Liver (tissue), 3 donors: Measurements from ENCODE around the gene KIRREL3.

ENCODE experiments used
- ATF3 ChIP-seq: IDR thresholded peaks from 2 replicates; pipeline ENCODE4 v1.6.1; 2016; ENCODE audit warnings: antibody characterized with exemption
- EGR1 ChIP-seq, 2 donors: IDR thresholded peaks; 2 replicates each; pipeline ENCODE4 v1.6.1; 2016 to 2018; ENCODE audit warnings: antibody characterized with exemption in 2 of 2, low read depth in 2 of 2
- GABPA ChIP-seq, 2 donors: IDR thresholded peaks in 1 of 2; conservative IDR thresholded peaks in 1 of 2; 2 replicates each; pipeline ENCODE4 v1.6.1; 2016; ENCODE audit warnings: antibody characterized with exemption in 2 of 2, mild to moderate bottlenecking in 1 of 2, moderate library complexity in 1 of 2
- MAX ChIP-seq: IDR thresholded peaks from 2 replicates; pipeline ENCODE4 v1.6.1; 2016; ENCODE audit warnings: antibody characterized with exemption
- RAD21 ChIP-seq, 2 donors: IDR thresholded peaks; 2 replicates each; pipeline ENCODE4 v1.6.1; 2016; ENCODE audit warnings: antibody characterized with exemption in 2 of 2, mild to moderate bottlenecking in 2 of 2
- SP1 ChIP-seq: IDR thresholded peaks from 2 replicates; pipeline ENCODE4 v1.6.1; 2018; ENCODE audit warnings: antibody characterized with exemption, mild to moderate bottlenecking
- TAF1 ChIP-seq: conservative IDR thresholded peaks from 2 replicates; pipeline ENCODE4 v1.6.1; 2016; ENCODE audit warnings: antibody characterized with exemption, mild to moderate bottlenecking
- YY1 ChIP-seq: IDR thresholded peaks from 2 replicates; pipeline ENCODE4 v1.6.1; 2016; ENCODE audit warnings: antibody characterized with exemption, mild to moderate bottlenecking
- ZBTB33 ChIP-seq: IDR thresholded peaks from 2 replicates; pipeline ENCODE4 v1.6.1; 2016; ENCODE audit warnings: antibody characterized with exemption
- TF ChIP-seq, protein P1 (sequence below): fragments of 150-350 bp; IDR thresholded peaks from 2 replicates; pipeline ENCODE4 v1.5.1; 2017; ENCODE audit warnings: improper control_type of control experiment, low read depth, low read length; ENCODE audit not compliant: missing input control
- donor health status: healthy.
- donor health status: healthy.

GRCh38 chr11:126601550-126602215 lies 398.9 kb downstream of the KIRREL3 start:
- TF ChIP-seq, protein P1, sequence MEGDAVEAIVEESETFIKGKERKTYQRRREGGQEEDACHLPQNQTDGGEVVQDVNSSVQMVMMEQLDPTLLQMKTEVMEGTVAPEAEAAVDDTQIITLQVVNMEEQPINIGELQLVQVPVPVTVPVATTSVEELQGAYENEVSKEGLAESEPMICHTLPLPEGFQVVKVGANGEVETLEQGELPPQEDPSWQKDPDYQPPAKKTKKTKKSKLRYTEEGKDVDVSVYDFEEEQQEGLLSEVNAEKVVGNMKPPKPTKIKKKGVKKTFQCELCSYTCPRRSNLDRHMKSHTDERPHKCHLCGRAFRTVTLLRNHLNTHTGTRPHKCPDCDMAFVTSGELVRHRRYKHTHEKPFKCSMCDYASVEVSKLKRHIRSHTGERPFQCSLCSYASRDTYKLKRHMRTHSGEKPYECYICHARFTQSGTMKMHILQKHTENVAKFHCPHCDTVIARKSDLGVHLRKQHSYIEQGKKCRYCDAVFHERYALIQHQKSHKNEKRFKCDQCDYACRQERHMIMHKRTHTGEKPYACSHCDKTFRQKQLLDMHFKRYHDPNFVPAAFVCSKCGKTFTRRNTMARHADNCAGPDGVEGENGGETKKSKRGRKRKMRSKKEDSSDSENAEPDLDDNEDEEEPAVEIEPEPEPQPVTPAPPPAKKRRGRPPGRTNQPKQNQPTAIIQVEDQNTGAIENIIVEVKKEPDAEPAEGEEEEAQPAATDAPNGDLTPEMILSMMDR: no peak
- TF ChIP-seq RAD21 (IDR thresholded peaks at IDR 0.05) (no peak), TAF1 (no peak), MAX (no peak), YY1 (no peak), GABPA (IDR thresholded peaks at IDR 0.05 in 1 of 2, conservative IDR thresholded peaks at IDR 0.05 in 1 of 2) (no peak), SP1 (no peak), ZBTB33 (no peak), EGR1 (IDR thresholded peaks at IDR 0.05; ENCODE audit: low read depth in 2 of 2) (no peak), ATF3 (no peak)
